Right atrium auricular region (tissue), 2 donors: ENCODE data around the gene FAM120A. TPM values are rescaled to one million over a fixed set of nuclear protein-coding genes. Genes with fewer than 3 reads are reported as not detected.

Source experiments
- DNase-seq: peaks from one replicate; pipeline ENCODE4 v3.0.0-alpha.2; 2019; ENCODE audit warnings: low spot score
- H3K27ac ChIP-seq, 2 donors: fragments of 200-600 bp; sonication (generic); 1 replicate in 1 of 2; 2 replicates in 1 of 2; pipeline ENCODE4 v1.5.1; 2016 to 2019
- H3K27me3 ChIP-seq, 2 donors: fragments of 200-600 bp; sonication (generic); one replicate each; pipeline versions ENCODE4 v1.5.1 to v1.6.0; 2017 to 2019
- H3K36me3 ChIP-seq: fragments of 200-600 bp; sonication (generic); one replicate; pipeline ENCODE4 v1.5.1; 2016
- H3K4me1 ChIP-seq, 2 donors: fragments of 200-600 bp; sonication (generic); one replicate each; pipeline versions ENCODE4 v1.5.1 to v1.6.0; 2017 to 2019
- H3K4me3 ChIP-seq, 2 donors: fragments of 200-600 bp; sonication (generic); 1 replicate in 1 of 2; 2 replicates in 1 of 2; pipeline ENCODE4 v1.5.1; 2017 to 2019; ENCODE audit warnings: mild to moderate bottlenecking in 1 of 2, moderate library complexity in 1 of 2
- H3K9me3 ChIP-seq, 2 donors: fragments of 200-600 bp; sonication (generic); one replicate each; pipeline ENCODE4 v1.5.1; 2019
- total RNA-seq, 2 donors: library from RNA; depleted of rRNA; stranded (reverse); fragments of >200 nt; gene quantifications; one replicate each; pipeline ENCODE4 v1.1.0, GENCODE V29; 2016
- TF ChIP-seq, protein P1 (sequence below), 2 donors: fragments of 200-600 bp; sonication (generic); IDR thresholded peaks; one replicate each; pipeline ENCODE4 v1.5.1; 2019; ENCODE audit warnings: antibody characterized with exemption in 2 of 2

The FAM120A gene
- total RNA-seq, 2 donors from 2014 or later, result 79.1 to 88.7 TPM

DNA sequence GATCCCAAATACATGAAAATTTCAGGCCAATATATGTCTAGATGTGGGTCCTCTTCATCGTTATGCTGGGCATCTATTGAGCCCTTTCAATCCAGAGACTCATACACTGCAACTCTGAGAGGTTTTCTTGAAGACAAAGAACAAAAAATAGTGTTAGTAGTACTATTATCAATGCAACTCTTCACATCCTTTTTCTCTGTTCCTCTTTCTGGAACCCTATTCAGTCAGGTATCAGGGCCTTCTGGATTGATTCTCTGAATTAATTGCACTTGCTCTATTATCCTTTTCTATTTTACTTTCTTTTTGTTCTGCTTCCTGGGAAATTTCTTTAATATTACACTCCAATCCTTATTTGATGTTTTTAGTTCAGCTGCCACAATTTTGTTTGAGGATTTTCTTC lies 18.5 kb upstream of the FAM120A start:
- no peaks in the 10 kb centered on the region for H3K27me3 ChIP-seq
- TF ChIP-seq, protein P1, sequence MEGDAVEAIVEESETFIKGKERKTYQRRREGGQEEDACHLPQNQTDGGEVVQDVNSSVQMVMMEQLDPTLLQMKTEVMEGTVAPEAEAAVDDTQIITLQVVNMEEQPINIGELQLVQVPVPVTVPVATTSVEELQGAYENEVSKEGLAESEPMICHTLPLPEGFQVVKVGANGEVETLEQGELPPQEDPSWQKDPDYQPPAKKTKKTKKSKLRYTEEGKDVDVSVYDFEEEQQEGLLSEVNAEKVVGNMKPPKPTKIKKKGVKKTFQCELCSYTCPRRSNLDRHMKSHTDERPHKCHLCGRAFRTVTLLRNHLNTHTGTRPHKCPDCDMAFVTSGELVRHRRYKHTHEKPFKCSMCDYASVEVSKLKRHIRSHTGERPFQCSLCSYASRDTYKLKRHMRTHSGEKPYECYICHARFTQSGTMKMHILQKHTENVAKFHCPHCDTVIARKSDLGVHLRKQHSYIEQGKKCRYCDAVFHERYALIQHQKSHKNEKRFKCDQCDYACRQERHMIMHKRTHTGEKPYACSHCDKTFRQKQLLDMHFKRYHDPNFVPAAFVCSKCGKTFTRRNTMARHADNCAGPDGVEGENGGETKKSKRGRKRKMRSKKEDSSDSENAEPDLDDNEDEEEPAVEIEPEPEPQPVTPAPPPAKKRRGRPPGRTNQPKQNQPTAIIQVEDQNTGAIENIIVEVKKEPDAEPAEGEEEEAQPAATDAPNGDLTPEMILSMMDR (IDR thresholded peaks at IDR 0.05), result no peak
- DNase-seq, result no peak
- H3K4me1 ChIP-seq, result no peaks in the 10 kb centered on the region
- no peaks in the 10 kb centered on the region for H3K9me3 ChIP-seq
- H3K4me3 ChIP-seq, result no peak overlapping the region
- H3K27ac ChIP-seq, result no peak overlapping the region
- H3K36me3 ChIP-seq, result no peaks in the 10 kb centered on the region

DNA sequence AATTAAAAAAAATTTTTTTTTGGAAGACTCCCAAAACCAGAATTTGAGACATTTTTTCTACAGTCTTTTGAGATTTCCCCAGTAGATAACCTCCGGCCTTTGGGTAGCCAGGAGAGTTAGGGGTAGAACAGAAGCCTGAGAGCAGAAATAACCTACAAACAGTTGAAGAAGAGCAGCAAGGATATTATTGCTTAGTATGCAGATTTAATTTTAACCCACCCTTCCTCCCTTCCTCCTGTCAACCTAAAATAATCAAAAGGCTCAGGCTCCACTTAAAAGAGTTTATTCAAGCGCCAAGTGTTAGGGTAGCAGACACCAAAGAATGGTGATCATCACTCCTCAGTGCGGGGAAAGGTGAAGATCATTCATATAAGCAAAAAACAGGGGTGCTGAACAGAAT lies 17.4 kb upstream of the FAM120A start:
- no peaks in the 10 kb centered on the region for H3K9me3 ChIP-seq

DNA sequence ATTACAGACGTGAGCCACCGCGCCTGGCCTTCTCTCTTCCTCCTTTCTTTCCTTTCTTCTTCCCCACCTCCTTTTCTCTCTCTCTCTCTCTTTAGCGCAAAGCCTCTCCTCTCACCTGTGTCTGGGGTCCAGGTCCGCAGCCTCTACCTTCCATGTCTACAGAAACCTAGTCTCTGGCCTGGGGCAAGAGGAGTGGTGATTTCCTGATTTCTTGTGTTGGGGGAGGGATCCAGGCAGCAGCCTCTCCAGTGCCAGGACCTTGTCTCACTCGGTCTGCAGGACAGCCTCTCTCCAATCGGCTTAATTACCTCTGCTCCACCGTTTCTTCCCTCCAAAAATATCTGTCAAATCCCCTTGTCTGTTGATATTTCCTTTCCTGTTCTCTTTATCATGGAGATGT lies 16.1 kb upstream of the FAM120A start:
- TF ChIP-seq, protein P1 (IDR thresholded peaks at IDR 0.05), result no peak
- Histone ChIP-seq H3K27ac (no peak overlapping the region), H3K4me3 (no peak overlapping the region), H3K36me3 (no peaks in the 10 kb centered on the region), H3K27me3 (no peaks in the 10 kb centered on the region), H3K9me3 (no peaks in the 10 kb centered on the region), H3K4me1 (no peaks in the 10 kb centered on the region)
- no peak for DNase-seq

More for the DNA sequence above, 17.4 kb upstream of the FAM120A start:
- H3K27me3 ChIP-seq, result no peaks in the 10 kb centered on the region
- no peaks in the 10 kb centered on the region for H3K36me3 ChIP-seq
- TF ChIP-seq, protein P1 (IDR thresholded peaks at IDR 0.05), result no peak
- H3K27ac ChIP-seq, result no peak overlapping the region
- no peaks in the 10 kb centered on the region for H3K4me1 ChIP-seq
- no peak for DNase-seq
- H3K4me3 ChIP-seq, result no peak overlapping the region

DNA sequence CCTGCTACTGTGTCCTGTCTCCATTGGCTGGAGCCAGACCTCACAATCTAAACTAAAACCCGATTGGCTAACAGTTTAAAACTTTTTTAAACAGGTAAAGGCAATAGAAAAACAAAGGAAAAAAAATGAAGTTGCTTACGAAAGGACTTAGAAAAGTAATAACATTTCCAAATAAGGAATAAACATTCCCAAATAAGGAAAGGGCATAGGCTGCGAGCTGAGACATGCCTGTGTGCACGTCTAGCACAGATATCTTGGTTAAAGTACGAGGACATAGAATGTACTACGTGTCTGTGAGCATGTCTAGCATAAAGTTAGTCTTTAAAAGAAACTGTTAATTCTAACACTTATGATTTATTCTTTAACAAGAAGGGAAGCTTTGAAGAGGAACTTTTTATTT lies 15.3 kb upstream of the FAM120A start:
- no peak overlapping the region for H3K27ac ChIP-seq
- no peaks in the 10 kb centered on the region for H3K36me3 ChIP-seq
- no peaks in the 10 kb centered on the region for H3K9me3 ChIP-seq
- H3K4me3 ChIP-seq, result no peak overlapping the region
- H3K4me1 ChIP-seq, result no peaks in the 10 kb centered on the region
- DNase-seq, result no peak
- TF ChIP-seq, protein P1 (IDR thresholded peaks at IDR 0.05), result no peak
- no peaks in the 10 kb centered on the region for H3K27me3 ChIP-seq

DNA sequence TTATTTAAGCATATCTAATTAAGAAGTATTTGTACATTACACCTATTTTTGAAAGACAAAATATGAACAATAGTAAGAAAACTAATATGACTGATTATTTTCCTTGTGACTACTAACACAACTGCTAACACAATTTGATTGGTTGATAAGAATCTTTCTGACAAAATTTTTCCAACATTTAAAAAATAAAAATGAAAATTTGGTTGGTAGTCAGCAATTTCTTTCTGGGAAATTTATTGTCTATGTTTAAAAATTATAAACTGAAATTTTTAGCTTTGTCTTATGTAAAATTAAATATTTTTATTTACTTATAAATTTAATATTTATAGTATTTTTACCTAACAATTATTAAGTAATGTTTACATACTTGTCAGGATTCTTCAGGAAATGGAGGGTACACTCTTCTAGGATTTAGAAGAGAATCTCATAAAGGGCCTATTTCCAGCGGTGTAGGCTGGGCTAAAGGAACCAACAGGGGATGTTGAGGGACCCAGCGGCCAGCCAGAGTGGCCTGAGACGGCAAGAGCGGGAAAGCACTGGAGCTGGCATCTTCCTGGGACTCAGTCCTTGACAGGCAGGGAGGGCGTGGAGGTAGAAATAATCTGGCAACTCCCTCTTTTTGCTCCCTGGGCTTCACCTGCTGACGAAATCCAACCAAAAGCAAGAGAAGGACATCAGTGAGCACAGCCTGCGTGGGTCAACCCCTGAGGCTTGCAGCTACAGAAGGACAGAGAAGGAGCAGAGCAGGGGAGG lies 14.7 kb upstream of the FAM120A start:
- Histone ChIP-seq H3K27me3 (no peaks in the 10 kb centered on the region), H3K4me3 (no peak overlapping the region)

More for the DNA sequence above, 14.7 kb upstream of the FAM120A start:
- TF ChIP-seq, protein P1 (IDR thresholded peaks at IDR 0.05), result no peak
- no peaks in the 10 kb centered on the region for H3K4me1 ChIP-seq
- H3K27ac ChIP-seq, result no peak overlapping the region
- no peak for DNase-seq
- H3K9me3 ChIP-seq, result no peaks in the 10 kb centered on the region
- H3K36me3 ChIP-seq, result no peaks in the 10 kb centered on the region
